ENCODE measurements around the gene TAPBPL.

The TAPBPL gene

DNA sequence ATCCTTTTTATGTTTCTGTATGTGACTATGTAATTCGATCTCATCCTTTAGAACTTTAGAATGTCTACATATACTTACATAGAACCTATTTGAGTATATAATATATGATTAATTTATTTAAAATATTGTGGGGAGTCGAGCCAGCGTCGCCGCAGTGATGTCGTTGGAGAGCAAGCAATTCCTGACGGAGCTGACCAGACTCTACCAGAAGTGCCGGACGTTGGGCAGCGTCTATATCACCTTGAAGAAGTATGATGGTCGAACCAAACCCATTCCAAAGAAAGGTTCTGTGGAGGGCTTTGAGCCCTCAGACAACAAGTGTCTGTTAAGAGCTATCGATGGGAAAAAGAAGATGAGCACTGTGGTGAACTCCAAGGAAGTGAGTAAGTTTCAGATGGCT lies 13.5 kb upstream of the TAPBPL start:
- no peak overlapping the region for H3K4me3 ChIP-seq (ENCODE audit: low read depth, low read length)
- DNase-seq (ENCODE audit: low read depth) = no peak
- in situ Hi-C loops (cut with HindIII; ENCODE audit: low sequenced_read_pairs) = no loop called here
- TF ChIP-seq, protein P1, sequence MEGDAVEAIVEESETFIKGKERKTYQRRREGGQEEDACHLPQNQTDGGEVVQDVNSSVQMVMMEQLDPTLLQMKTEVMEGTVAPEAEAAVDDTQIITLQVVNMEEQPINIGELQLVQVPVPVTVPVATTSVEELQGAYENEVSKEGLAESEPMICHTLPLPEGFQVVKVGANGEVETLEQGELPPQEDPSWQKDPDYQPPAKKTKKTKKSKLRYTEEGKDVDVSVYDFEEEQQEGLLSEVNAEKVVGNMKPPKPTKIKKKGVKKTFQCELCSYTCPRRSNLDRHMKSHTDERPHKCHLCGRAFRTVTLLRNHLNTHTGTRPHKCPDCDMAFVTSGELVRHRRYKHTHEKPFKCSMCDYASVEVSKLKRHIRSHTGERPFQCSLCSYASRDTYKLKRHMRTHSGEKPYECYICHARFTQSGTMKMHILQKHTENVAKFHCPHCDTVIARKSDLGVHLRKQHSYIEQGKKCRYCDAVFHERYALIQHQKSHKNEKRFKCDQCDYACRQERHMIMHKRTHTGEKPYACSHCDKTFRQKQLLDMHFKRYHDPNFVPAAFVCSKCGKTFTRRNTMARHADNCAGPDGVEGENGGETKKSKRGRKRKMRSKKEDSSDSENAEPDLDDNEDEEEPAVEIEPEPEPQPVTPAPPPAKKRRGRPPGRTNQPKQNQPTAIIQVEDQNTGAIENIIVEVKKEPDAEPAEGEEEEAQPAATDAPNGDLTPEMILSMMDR (IDR thresholded peaks at IDR 0.05; ENCODE audit: low read depth, low read length, missing control alignments) = no peak

DNA sequence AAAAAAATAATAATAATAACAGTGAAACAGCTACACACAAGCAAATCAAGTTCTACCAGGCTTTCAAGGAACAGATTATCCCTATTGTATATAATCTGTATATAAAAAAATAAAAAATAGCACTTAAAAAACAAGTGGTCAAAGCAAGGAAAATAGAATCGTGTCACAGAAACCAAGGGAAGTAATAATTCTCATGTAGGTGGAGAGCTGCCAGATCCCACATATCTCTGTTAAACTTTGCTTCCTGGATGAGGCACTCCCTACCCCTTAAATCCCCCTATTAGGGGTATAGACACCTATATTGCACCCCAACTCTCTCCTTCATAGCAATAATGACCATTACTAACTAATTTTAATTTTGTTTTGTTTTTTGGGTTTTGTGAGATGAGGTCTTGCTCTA lies 11.5 kb upstream of the TAPBPL start:
- TF ChIP-seq, protein P1 (IDR thresholded peaks at IDR 0.05; ENCODE audit: low read depth, low read length, missing control alignments) = no peak
- in situ Hi-C loops (cut with HindIII; ENCODE audit: low sequenced_read_pairs) = no loop called here
- no peak for DNase-seq (ENCODE audit: low read depth)
- no peak overlapping the region for H3K4me3 ChIP-seq (ENCODE audit: low read depth, low read length)

DNA sequence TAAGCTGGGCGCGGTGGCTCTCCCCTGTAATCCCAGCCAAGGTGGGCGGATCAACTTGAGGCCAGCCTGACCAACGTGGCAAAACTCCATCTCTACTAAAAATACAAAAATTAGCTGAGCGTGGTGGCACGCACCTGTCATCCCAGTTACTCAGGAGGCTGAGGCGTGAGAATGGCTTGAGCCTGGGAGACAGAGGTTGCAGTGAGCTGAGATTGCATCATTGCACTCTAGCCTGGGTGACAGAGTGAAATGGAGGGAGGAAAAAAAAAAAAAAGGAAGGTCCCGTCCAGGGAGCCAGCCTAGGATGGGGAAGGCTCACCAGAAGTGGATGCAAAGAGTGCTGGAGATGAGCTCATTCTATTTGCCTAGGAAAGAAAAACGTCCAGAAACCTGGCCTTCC lies 9.0 kb upstream of the TAPBPL start:
- no peak for DNase-seq (ENCODE audit: low read depth)
- TF ChIP-seq, protein P1 (IDR thresholded peaks at IDR 0.05; ENCODE audit: low read depth, low read length, missing control alignments) = no peak
- in situ Hi-C loops (cut with HindIII; ENCODE audit: low sequenced_read_pairs) = no loop called here
- H3K4me3 ChIP-seq (ENCODE audit: low read depth, low read length) = no peak overlapping the region

DNA sequence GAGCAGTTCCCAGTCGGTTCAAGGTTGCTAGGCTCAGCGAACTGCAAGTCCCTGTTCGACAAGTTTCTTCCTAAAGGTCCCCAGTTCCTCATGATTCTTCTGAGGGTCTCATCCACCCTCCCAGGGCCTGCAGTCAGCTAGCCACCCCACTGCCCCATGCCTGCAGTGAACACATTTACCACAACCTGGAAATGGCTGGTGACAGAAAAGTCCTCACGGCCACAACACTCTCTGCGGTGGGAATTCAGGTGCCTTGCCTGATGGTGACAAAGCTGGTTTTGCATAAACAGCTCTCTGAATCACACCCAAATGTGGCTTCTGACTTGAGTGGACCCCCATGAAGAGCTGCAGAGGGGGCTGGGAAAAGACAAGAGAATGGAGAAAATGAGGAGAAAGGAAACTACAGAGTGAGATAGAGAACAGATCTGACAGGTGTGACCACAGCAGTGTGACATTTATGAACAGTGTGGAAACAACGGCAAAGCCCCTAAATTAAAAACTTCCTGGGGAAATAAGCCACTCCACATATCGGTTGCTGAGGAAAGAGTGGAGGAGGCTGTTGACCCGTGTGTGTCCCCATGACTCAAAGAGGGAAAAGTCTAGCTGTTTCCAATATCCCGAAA lies 8.4 kb upstream of the TAPBPL start:
- no peak for DNase-seq (ENCODE audit: low read depth)
- in situ Hi-C loops (cut with HindIII; ENCODE audit: low sequenced_read_pairs) = no loop called here
- TF ChIP-seq, protein P1 (IDR thresholded peaks at IDR 0.05; ENCODE audit: low read depth, low read length, missing control alignments) = no peak
- no peak overlapping the region for H3K4me3 ChIP-seq (ENCODE audit: low read depth, low read length)

DNA sequence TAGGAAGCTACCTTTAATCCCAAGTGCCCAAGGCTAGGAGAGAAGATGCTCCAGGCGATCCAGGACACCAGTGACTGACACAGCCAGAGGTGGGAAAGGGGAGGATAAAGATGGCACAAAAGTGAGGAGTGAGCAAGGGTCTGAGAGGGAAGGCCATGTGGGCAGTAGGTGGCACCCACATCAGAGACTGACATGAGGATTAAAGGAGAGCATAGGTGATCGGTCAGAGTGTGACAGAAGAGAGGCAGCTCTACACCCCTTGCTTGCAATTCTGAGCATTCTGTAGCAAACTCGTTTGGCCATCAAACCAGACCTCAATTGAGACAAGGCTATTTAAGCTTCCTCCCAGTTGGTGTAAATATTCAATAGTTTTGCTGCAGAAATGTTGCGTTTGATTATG lies 7.8 kb upstream of the TAPBPL start:
- in situ Hi-C loops (cut with HindIII; ENCODE audit: low sequenced_read_pairs) = no loop called here
- TF ChIP-seq, protein P1 (IDR thresholded peaks at IDR 0.05; ENCODE audit: low read depth, low read length, missing control alignments) = no peak
- H3K4me3 ChIP-seq (ENCODE audit: low read depth, low read length) = no peak overlapping the region
- no peak for DNase-seq (ENCODE audit: low read depth)

DNA sequence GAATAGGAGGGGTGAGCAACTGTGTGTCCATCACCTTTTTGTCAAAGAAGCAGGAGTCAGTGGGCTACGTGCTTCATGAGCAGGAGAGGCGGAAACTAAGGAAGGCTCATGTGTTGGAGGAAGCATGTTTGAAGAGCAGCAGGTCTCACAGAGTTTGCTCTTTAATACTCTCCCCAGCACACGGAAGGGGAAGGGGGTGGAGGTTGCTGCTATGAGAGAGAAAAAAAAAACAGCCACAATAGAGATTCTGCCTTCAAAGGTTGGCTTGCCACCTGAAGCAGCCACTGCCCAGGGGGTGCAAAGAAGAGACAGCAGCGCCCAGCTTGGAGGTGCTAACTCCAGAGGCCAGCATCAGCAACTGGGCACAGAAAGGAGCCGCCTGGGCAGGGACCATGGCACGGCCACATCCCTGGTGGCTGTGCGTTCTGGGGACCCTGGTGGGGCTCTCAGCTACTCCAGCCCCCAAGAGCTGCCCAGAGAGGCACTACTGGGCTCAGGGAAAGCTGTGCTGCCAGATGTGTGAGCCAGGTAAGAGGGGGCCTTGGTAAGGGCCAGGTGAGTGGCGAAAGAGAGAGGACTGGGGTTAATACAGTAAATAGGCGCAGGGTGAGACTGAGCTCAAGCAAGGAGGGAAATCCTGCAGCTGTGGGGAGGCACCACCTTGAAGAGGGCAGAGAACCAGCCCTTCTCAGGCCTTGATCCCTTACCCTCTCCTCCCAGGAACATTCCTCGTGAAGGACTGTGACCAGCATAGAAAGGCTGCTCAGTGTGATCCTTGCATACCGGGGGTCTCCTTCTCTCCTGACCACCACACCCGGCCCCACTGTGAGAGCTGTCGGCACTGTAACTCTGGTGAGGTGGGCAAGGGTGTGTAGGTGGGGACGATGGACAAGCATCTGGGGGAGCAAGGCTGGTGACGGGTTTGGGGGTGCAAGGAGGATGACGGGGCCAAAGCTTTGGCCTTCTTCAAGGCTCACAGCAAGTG lies 6.8 kb upstream of the TAPBPL start, which contains the start of gene CD27:
Gene CD27, plus strand, starts transcription at position 252 of the 985 bp plus-strand sequence. Its CDS starts 141 bp downstream, at position 393.
- no peak for DNase-seq (ENCODE audit: low read depth)
- in situ Hi-C loops (cut with HindIII; ENCODE audit: low sequenced_read_pairs) = no loop called here
- H3K4me3 ChIP-seq (ENCODE audit: low read depth, low read length) = no peak within 1 kb of the TSS
- TF ChIP-seq, protein P1 (IDR thresholded peaks at IDR 0.05; ENCODE audit: low read depth, low read length, missing control alignments) = no peak

Data from astrocyte of the cerebellum (primary cell).